ENCODE measurements around the gene CTNND2.

The CTNND2 gene

GRCh38 chr5:11166923-11167322 lies 737.3 kb downstream of the CTNND2 start:
- DNase-seq (ENCODE audit: low spot score), result no peak

- no peak for DNase-seq (ENCODE audit: low spot score)
Observed at GRCh38 chr5:11164531-11165294, 739.5 kb downstream of the CTNND2 start.

- no peak for DNase-seq (ENCODE audit: low spot score)
Observed at GRCh38 chr5:11157132-11157531, 747.1 kb downstream of the CTNND2 start.

- no peak for DNase-seq (ENCODE audit: low spot score)
Observed at GRCh38 chr5:11153670-11154382, 750.4 kb downstream of the CTNND2 start.

- no peak for DNase-seq (ENCODE audit: low spot score)
Observed at GRCh38 chr5:11152368-11152767, 751.9 kb downstream of the CTNND2 start.

- no peak for DNase-seq (ENCODE audit: low spot score)
Observed at GRCh38 chr5:11150976-11151375, 753.3 kb downstream of the CTNND2 start.

GRCh38 chr5:11148810-11149539 lies 755.3 kb downstream of the CTNND2 start:
- DNase-seq (ENCODE audit: low spot score), result no peak

GRCh38 chr5:11146171-11146570 lies 758.1 kb downstream of the CTNND2 start:
- no peak for DNase-seq (ENCODE audit: low spot score)

- no peak for DNase-seq (ENCODE audit: low spot score)
Observed at GRCh38 chr5:11143456-11144267, 760.6 kb downstream of the CTNND2 start.

GRCh38 chr5:11139217-11139865 lies 764.9 kb downstream of the CTNND2 start:
- no peak for DNase-seq (ENCODE audit: low spot score)

- no peak for DNase-seq (ENCODE audit: low spot score)
Observed at GRCh38 chr5:11130131-11130530, 774.1 kb downstream of the CTNND2 start.

GRCh38 chr5:11128021-11128420 lies 776.2 kb downstream of the CTNND2 start:
- no peak for DNase-seq (ENCODE audit: low spot score)

- no peak for DNase-seq (ENCODE audit: low spot score)
Observed at GRCh38 chr5:11126844-11127243, 777.4 kb downstream of the CTNND2 start.

GRCh38 chr5:11121885-11122284 lies 782.4 kb downstream of the CTNND2 start:
- DNase-seq (ENCODE audit: low spot score), result no peak

- no peak for DNase-seq (ENCODE audit: low spot score)
Observed at GRCh38 chr5:11110128-11110527, 794.1 kb downstream of the CTNND2 start.

GRCh38 chr5:11105696-11106095 lies 798.5 kb downstream of the CTNND2 start:
- DNase-seq (ENCODE audit: low spot score), result no peak

- no peak for DNase-seq (ENCODE audit: low spot score)
Observed at GRCh38 chr5:11104651-11105112, 799.6 kb downstream of the CTNND2 start.

- DNase-seq (ENCODE audit: low spot score), result no peak
Observed at GRCh38 chr5:11104210-11104609, 800.0 kb downstream of the CTNND2 start.

- no peak for DNase-seq (ENCODE audit: low spot score)
Observed at GRCh38 chr5:11084111-11084510, 820.1 kb downstream of the CTNND2 start.

GRCh38 chr5:11082404-11082945 lies 821.8 kb downstream of the CTNND2 start:
- DNase-seq (ENCODE audit: low spot score), result no peak

Measured in SW480 (cell line).